ENCODE measurements around the gene RNU1-1. TPM values are rescaled to one million over a fixed set of nuclear protein-coding genes. Genes with fewer than 3 reads are reported as not detected.
"Not testable (repeated sequence)": the region's sequence is repeated elsewhere in the genome, so short reads cannot be mapped to it uniquely, and the experiment has no call there.

Gene RNU1-1
- total and polyA plus RNA-seq, 9 of the 15 experiments (the other 6 are each of a cell fraction or from before 2014, with no cell fraction given), result under 0.01 to 32,823 (median 2,538) TPM; not detected in 4

GRCh38 chr1:16519255-16519951 lies 5.3 kb upstream of the RNU1-1 start (continued):
- peak; percentile 52; the same call in 1 of the 2 replicates for TF ChIP-seq ETV5 (CRISPR knock-in tag; IDR thresholded peaks at IDR 0.05; ENCODE audit: low read depth)
- peak; percentile 76 for TF ChIP-seq ZBTB12 (CRISPR knock-in tag; IDR thresholded peaks at IDR 0.05)
- TF ChIP-seq NR2F6 (CRISPR knock-in tag; IDR thresholded peaks at IDR 0.05), result 0 out of 2 replicates have a peak, but pooled peaks have one; percentile 63
- peak; percentile 13; the same call in 1 of the 2 replicates for TF ChIP-seq TAF7 (tag; IDR thresholded peaks at IDR 0.05)
- TF ChIP-seq DMBX1 (CRISPR knock-in tag; IDR thresholded peaks at IDR 0.05; ENCODE audit: borderline replicate concordance), result peak; percentile 89; the same call in 1 of the 2 replicates
- TF ChIP-seq CEBPG (CRISPR knock-in tag; IDR thresholded peaks at IDR 0.05), result peak; percentile 97
- peak; percentile 50 to 88; a peak in 3 of 4 replicates for TF ChIP-seq CEBPG (tag; conservative IDR thresholded peaks at IDR 0.05 in 1 of 2, IDR thresholded peaks at IDR 0.05 in 1 of 2)
- peak; percentile 56; the same call in 1 of the 2 replicates for TF ChIP-seq EHMT2 (IDR thresholded peaks at IDR 0.05)
- TF ChIP-seq GABPB1 (CRISPR knock-in tag; IDR thresholded peaks at IDR 0.05), result peak; percentile 50; the same call in 1 of the 2 replicates
- peak; percentile 13 to 59; a peak in 3 of 4 replicates for TF ChIP-seq NRF1 (conservative IDR thresholded peaks at IDR 0.05 in 1 of 2, IDR thresholded peaks at IDR 0.05 in 1 of 2)
- TF ChIP-seq HDAC2 (IDR thresholded peaks at IDR 0.05), result peak; percentile 100
- peak in 1 of 3 experiments; percentile 55 for TF ChIP-seq YY1 (IDR thresholded peaks at IDR 0.05; ENCODE audit: borderline replicate concordance in 1 of 3, control insufficient read depth in 1 of 3, extremely low read depth in 1 of 3, insufficient read depth in 3 of 3, insufficient read length in 1 of 3, insufficient replicate concordance in 2 of 3, low read depth in 1 of 3, low read length in 2 of 3)
- peak; percentile 99 for TF ChIP-seq TCF3 (CRISPR knock-in tag; IDR thresholded peaks at IDR 0.05)
- peak; percentile 91; the same call in 1 of the 2 replicates for TF ChIP-seq ELF4 (CRISPR knock-in tag; IDR thresholded peaks at IDR 0.05)
- peak; percentile 92 for TF ChIP-seq TEAD4 (IDR thresholded peaks at IDR 0.05; ENCODE audit: low read length)
- TF ChIP-seq TEAD4 (CRISPR knock-in tag; IDR thresholded peaks at IDR 0.05; ENCODE audit: borderline replicate concordance); NR4A1 (CRISPR knock-in tag; IDR thresholded peaks at IDR 0.05); FOXM1 (CRISPR knock-in tag; IDR thresholded peaks at IDR 0.05; ENCODE audit: low read depth); MYC (CRISPR knock-in tag; IDR thresholded peaks at IDR 0.05; ENCODE audit: borderline replicate concordance, low read depth): not testable (repeated sequence)
- peak; percentile 31 for TF ChIP-seq MAFG (tag; conservative IDR thresholded peaks at IDR 0.05)
- TF ChIP-seq PTTG1 (tag; IDR thresholded peaks at IDR 0.05; ENCODE audit: low read depth), result 0 out of 2 replicates have a peak, but pooled peaks have one; percentile 6
- peak; percentile 92 for TF ChIP-seq EP300 (IDR thresholded peaks at IDR 0.05; ENCODE audit: low read length)
- TF ChIP-seq ATF7 (IDR thresholded peaks at IDR 0.05), result peak; percentile 95
- TF ChIP-seq NR4A1 (tag; IDR thresholded peaks at IDR 0.05), result peak; percentile 80; the same call in 1 of the 2 replicates
- TF ChIP-seq FOXM1 (IDR thresholded peaks at IDR 0.05; ENCODE audit: low read depth), result peak; percentile 89
- peak; percentile 78; the same call in 1 of the 2 replicates for TF ChIP-seq JUND (IDR thresholded peaks at IDR 0.05; ENCODE audit: borderline replicate concordance, low read depth, low read length)
- peak; percentile 54; the same call in 1 of the 3 replicates for TF ChIP-seq JUND (tag; IDR thresholded peaks at IDR 0.05; ENCODE audit: borderline replicate concordance, low read depth, low read length)
- peak; percentile 6 for TF ChIP-seq ZFP36 (IDR thresholded peaks at IDR 0.05; ENCODE audit: low read depth, low read length, partially characterized antibody)
- TF ChIP-seq MYC (IDR thresholded peaks at IDR 0.05; ENCODE audit: low read depth, low read length), result peak; percentile 55
- peak; percentile 36; the same call in 1 of the 2 replicates for TF ChIP-seq NFE2 (IDR thresholded peaks at IDR 0.05; ENCODE audit: low read depth)
